GM10248 (cell line): Measurements from ENCODE around the gene TFB1M.

Experiments used
- CTCF ChIA-PET: fragments of 300-600 bp; sonication (Branson Sonifier 250); formaldehyde crosslinking; extraction: SDS; loops from one replicate; lab custom pipeline; 2021; ENCODE audit warnings: antibody characterized with exemption; lab: Yijun Ruan, JAX
- POLR2A ChIA-PET: fragments of 350-650 bp; sonication (Branson Sonifier 250); formaldehyde crosslinking; extraction: SDS; loops from one replicate; lab custom pipeline; 2020; ENCODE audit warnings: antibody characterized with exemption; lab: Yijun Ruan, JAX
- DNase-seq: peaks from one replicate; pipeline ENCODE4 v3.0.0; 2012; ENCODE audit errors: extremely low spot score
- TF ChIP-seq, protein P1 (sequence below): IDR thresholded peaks from 2 replicates; pipeline ENCODE4 v1.5.1; 2012; ENCODE audit warnings: mild to moderate bottlenecking, low read depth; ENCODE audit errors: extremely low read depth, missing control alignments, control extremely low read depth

Gene TFB1M

DNA sequence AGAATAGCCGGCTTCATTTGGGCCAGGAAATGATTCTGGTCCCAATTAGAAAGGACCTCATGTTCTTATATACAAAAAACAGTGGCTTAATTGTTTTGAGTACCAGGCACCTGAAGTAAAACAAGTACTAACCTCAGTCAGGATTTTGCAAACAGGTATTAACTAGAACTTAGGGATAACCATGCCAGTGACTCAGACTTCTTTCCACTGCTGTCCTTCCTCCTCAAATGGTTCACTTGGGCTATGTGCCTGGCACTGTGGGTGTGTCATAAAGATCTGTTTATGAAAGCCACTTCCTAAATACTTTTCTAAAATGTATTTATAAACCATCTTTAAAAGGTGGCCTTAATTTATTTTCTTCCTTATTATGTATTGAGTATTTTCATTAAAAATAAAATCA lies 39.8 kb downstream of the TFB1M start:
- CTCF ChIA-PET = interaction anchor here (1.1 kb wide), 1 partner anchor 27 kb away, joined by 4 read pairs; no protein-coding TSS in a partner anchor
- no peak for DNase-seq
- TF ChIP-seq, protein P1, sequence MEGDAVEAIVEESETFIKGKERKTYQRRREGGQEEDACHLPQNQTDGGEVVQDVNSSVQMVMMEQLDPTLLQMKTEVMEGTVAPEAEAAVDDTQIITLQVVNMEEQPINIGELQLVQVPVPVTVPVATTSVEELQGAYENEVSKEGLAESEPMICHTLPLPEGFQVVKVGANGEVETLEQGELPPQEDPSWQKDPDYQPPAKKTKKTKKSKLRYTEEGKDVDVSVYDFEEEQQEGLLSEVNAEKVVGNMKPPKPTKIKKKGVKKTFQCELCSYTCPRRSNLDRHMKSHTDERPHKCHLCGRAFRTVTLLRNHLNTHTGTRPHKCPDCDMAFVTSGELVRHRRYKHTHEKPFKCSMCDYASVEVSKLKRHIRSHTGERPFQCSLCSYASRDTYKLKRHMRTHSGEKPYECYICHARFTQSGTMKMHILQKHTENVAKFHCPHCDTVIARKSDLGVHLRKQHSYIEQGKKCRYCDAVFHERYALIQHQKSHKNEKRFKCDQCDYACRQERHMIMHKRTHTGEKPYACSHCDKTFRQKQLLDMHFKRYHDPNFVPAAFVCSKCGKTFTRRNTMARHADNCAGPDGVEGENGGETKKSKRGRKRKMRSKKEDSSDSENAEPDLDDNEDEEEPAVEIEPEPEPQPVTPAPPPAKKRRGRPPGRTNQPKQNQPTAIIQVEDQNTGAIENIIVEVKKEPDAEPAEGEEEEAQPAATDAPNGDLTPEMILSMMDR = no peak
- POLR2A ChIA-PET = no interaction called here

DNA sequence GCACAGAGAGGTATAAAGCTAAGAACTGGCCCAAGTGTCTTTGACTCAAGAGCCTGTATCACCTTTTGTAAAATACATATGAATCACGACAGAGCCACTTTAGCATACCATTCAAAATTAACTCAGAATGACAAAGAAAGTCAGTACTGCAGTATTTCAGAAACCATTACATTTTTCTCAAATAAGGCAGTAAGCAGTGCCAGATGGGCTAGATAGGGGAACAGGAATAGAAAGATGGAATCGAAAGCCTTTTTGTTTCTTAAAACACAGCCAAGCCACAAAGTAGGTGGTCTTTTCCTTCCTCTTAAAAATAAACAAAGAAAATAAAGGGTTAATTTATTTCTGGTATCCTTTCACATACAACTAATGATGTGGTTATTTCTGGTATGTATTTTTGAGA lies 40.2 kb downstream of the TFB1M start:
- TF ChIP-seq, protein P1 = no peak
- ChIA-PET CTCF (interaction anchor here (1.0 to 1.4 kb wide), 3 partner anchors 15 to 97 kb away, joined by 3 to 4 read pairs (median 3); no protein-coding TSS in a partner anchor), POLR2A (no interaction called here)

DNA sequence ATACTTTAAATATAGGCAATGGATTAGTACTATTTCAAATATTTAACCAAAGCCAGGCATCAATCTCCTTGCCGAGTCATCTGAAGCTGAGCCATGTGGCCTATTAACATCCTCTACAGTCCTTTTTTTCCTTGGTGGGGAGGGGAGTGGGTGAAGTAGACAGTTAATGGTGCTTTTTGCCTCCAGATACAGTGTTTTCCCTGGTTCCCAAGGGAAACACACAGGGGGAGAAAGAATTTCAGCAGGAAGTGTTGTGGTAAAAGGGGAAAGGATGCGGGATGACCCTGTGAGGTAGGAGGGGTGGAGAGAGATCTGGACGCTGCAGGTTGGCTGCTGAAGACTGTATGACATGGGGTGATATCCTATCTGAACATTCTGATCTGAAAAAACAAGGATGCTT lies 40.9 kb downstream of the TFB1M start:
- ChIA-PET CTCF (interaction anchor here (1.0 to 1.5 kb wide), 4 partner anchors 16 to 96 kb away, joined by 3 to 5 read pairs (median 4); no protein-coding TSS in a partner anchor), POLR2A (no interaction called here)
- no peak for DNase-seq
- TF ChIP-seq, protein P1 = no peak

More for the DNA sequence above, 40.2 kb downstream of the TFB1M start:
- no peak for DNase-seq

DNA sequence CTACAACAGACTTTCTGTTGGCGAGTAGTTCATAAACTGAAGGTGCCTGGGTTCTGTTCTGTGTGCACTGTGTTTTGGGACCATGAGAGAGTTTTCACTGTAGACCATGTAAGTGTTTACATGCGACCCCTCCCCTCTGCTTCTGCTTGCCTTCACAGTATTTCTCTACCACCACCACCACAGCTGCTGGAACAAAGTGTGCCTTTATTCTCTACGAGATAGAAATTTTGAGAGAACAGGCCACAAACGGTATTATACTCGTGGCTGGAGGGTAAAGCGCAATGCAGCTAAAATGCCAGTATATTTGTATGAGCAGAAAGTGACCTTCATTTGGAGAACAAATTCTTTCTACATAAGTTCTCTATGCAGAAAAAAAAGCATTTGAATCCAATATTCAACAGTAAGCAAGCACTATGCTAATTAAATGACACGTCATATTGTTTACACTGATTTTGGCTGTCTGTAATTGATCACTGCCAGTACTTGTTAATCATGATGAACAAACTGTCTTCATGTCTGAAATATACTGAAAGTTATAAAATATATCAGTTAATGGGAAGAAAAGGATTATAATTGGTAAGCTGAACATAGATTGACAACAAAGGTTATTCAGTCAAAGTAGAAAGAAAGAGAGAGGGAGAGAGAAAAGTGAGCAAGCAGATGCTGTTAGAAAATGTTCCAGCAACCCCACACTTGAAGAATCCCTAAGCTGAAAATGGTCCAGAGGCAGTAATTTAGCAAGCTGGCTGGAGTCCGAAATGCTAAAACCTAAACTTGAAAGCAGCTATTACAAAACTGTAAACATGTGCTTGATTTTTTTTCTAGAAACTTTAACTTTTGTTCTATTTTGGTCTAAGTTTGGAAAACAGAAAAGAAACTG lies 41.7 kb downstream of the TFB1M start:
- no peak for DNase-seq
- TF ChIP-seq, protein P1 = no peak
- POLR2A ChIA-PET = no interaction called here
- CTCF ChIA-PET = interaction anchor here (1.0 to 1.5 kb wide), 7 partner anchors 10 to 95 kb away, joined by 3 to 5 read pairs (median 3); no protein-coding TSS in a partner anchor

DNA sequence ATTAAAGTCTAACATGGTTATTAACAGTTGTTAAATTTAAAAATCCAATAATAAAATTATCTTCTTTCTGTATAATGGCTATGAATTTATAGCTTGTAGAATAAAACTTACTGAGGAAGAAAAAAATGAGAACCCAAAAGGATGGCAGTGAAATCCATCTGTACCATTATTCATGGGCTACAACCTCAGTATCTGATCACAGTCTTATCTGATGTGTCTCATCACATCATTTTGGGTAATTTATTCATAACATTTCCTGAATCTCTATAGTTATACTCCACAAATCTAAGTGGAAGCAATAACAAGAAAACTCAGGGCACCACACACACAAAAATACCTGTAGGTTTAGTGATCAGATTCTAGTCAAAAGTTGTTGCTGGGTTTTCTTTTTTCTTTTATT lies 43.1 kb downstream of the TFB1M start:
- TF ChIP-seq, protein P1 = no peak
- CTCF ChIA-PET = interaction anchor here (1.0 to 1.6 kb wide), 6 partner anchors 8 to 342 kb away, joined by 3 to 16 read pairs (median 3); no protein-coding TSS in a partner anchor
- POLR2A ChIA-PET = no interaction called here

DNA sequence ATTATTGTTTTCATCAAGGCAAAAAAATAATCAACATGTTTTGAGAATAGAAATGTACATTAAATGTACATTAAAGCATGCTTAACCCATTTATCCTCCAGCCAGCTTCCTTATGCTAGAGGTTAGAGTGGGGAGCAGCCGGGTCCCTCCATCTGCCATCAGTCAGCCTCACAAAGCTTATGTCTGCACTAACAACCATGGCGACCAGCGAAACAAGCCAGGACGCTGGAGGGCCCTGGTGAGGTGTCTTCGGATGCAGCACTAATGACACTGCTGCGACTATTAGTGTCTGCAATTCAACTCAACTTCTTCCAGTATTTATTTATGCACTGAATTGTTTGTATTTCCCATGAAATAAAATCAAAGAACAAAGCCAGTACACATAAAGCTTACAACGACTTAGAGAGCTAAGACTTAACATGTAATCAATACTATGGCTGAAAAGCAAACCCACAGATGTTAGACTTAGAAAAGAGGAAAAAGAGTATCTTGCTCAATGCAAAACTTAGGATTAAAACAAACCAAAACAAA lies 43.7 kb downstream of the TFB1M start:
- ChIA-PET CTCF (interaction anchor here (0.8 to 2.4 kb wide), 9 partner anchors 7 to 341 kb away, joined by 3 to 16 read pairs (median 3); no protein-coding TSS in a partner anchor), POLR2A (interaction anchor here (0.5 kb wide), 1 partner anchor 439 kb away, joined by 7 read pairs; no protein-coding TSS in a partner anchor)

More for the DNA sequence above, 43.1 kb downstream of the TFB1M start:
- no peak for DNase-seq

More for the DNA sequence above, 43.7 kb downstream of the TFB1M start:
- TF ChIP-seq, protein P1 = no peak
- DNase-seq = no peak
